Activated naive CD4-positive, alpha-beta T cell treated with anti-CD3 and anti-CD28 coated beads, Interleukin-2, amount 50 U/mL, for 16 hours (primary cell): ENCODE data around the gene PDHA1.

Source experiments
- DNase-seq: peaks from one replicate; pipeline ENCODE4 v3.0.0-alpha.2; 2020

Gene PDHA1

GRCh38 chrX:19377799-19378198 lies 34.1 kb downstream of the PDHA1 start:
- no peak for DNase-seq

DNA sequence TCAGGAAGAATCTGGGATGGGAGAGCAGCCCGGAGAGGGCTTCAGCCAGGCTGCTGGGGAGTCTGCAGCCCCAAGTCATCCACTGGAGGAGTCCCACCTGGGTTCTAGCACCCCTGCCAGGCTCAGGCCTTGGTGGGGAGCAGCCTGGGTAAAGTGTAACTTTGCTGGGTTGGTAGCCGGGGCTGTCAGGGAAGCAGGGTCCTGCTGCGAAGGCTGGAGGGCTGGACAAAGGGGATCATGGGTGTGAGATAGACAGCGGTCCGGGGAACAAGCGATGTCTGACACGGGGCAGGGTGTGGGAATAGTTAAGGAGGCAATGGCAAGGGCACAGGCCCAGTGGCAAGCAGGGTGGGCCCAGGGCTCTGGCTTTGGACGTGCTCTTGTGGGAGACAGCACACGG lies 37.6 kb downstream of the PDHA1 start:
- no peak for DNase-seq

DNA sequence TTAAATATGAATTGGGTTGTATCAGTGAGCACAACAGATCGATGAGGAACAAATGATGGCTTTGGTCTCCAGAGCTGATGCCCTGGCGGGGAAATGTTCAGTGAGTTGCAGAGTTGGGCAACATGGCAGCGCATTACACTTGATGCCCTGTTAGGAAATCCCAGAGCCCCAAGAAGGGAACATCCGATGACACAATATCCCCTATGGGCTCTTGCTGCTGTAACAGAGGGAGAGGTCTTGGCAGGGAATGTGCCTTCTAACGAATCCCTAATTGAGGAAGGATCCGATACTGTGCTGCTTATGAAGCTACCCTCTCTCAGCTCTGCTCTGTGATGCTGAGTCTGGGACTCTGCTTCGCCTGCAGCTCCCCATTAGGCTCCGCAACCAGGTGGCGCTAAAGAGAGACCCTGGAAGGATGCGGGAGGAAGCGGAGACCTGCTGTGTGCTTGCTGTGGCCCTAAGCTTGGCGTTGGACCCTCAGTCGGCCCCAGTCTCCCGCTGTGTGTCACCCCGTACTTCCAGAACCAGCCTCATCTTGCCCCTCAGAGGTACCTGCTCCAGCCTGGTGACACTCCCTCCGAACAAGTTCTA lies 38.9 kb downstream of the PDHA1 start:
- DNase-seq = peak; percentile 56

DNA sequence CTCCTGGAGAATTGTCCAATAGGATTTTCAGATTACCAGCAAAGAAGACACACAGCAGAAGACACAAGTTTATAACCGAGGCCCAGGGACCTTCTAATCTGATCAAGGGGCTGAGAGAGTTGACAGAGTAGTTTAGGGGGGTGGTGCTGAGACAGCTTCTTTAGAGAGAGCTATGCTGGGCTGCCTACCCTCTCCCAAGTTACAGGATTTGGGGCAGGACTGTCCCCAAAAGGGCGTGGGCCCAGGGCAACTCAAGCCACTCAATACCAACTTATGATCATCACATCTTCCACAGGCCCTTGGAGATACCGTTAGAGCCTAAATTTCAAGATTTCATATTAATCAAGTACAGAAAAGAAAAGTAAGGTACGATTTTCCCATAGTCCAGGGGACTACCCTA lies 43.0 kb downstream of the PDHA1 start:
- DNase-seq = no peak

DNA sequence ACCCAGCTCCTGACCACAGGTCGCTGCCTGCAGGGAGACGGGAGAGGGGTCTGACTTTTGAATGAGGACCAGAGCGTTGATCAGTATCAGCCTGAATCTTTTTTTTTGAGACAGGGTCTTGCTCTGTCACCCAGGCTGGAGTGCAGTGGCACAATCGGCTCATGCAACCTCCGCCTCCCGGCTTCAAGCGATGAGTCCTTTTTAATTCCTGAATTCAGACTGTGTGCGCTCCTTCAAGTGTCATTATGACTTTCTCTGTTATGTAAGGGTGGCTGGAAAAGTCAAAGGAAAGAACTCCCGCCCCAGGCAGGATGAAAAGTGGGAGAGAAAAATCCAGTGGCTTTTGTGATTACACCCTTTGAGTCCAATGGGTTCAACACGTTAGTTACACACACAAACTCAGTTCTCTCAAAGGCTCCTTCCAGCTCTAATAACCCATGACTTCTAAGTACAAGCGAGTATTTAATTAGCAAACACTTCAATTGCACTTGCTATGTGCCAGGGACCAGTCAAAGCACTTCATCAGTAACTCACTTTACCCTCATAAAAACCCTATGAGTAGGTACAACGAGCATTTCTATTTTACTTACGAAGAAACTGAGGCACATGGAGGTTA lies 44.4 kb downstream of the PDHA1 start:
- no peak for DNase-seq

DNA sequence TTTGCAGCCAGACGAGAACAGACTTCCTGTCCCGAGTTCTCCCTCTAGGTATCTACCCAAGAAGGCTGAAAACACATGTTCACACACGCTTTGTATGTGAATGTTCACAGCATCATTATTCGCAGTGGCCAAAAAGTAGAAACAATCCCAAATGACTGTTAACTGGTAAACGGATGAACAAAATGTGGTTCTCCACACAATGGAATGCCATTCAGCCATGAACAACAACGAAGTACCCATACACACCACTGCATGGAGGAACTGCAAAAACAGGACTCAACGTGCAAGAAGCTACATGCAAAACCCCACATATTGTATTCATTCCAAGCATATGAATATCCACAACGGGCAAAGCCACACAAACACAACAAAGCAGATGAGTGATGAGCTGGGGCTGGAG lies 45.0 kb downstream of the PDHA1 start:
- DNase-seq = no peak

DNA sequence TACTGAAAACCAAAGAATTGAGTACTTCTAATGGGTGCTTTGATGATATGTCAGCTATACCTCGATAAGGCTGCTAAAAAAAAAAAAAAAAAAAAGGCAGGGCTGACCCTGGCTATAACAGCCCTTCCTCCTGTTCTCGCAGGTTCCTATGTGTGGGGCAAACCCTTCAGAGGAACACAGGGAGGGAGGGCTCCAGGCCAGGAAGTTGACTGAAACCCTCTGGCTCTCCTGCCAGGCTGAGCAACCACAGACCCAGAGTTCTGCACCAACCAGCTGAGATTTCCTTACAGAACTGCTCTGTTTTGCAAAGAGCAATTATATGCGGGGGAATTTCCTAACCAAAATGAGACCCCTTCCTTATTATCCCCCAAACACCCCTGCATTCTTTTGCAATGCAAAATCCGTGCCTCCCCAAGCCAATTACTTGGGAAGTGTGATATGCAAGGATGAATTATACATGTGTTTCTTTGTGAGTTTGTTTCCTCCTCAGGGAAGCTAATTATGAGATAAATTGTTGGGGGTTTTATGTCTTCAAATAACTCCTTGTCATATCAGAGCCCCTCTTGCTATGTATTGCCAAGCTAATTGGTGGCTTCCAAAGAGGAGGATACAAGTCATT lies 45.6 kb downstream of the PDHA1 start:
- DNase-seq = no peak

GRCh38 chrX:19392078-19392477 lies 48.4 kb downstream of the PDHA1 start:
- DNase-seq = no peak

GRCh38 chrX:19392703-19393102 lies 49.0 kb downstream of the PDHA1 start:
- no peak for DNase-seq

GRCh38 chrX:19403696-19404095 lies 60.0 kb downstream of the PDHA1 start:
- no peak for DNase-seq

- no peak for DNase-seq
These were observed 66.5 kb downstream of the PDHA1 start for GRCh38 chrX:19410259-19410658.
